Measurements from ENCODE around the gene ACOT13.

DNA sequence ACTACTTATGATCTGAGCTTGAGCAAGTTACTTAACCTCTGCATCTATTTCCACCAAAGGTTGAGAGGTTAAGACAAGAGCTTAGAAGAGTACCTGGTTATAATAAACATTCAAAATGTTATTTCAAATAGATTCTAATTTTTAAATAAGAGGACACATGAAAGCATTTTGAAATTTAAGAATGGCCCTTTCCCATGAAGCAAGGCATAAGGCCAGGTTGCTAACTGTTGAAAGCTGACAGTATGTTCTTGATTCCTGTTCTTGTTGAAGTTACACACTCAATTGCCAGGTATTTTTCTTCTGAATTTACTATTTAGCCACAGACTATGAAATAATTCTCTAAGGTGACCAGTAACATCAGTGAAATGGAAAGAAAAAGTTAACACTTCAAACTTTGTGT lies 37.6 kb downstream of the ACOT13 start:
- TF ChIP-seq CTCF (conservative IDR thresholded peaks at IDR 0.05 in 1 of 2, IDR thresholded peaks at IDR 0.05 in 1 of 2; ENCODE audit: low read depth in 1 of 2, low read length in 2 of 2) (no peak), EZH2 (IDR thresholded peaks at IDR 0.05; ENCODE audit: low read length, missing control alignments) (no peak)

Data from fibroblast of lung (primary cell).